Activated CD4-positive, alpha-beta T cell treated with anti-CD3 and anti-CD28 coated beads for 24 hours (primary cell): ENCODE results near the gene ZKSCAN1.

Experiments used
- DNase-seq, 2 donors: peaks; one replicate each; pipeline ENCODE4 v3.0.0-alpha.2; 2020; ENCODE audit warnings: low read depth in 2 of 2

The ZKSCAN1 gene

DNA sequence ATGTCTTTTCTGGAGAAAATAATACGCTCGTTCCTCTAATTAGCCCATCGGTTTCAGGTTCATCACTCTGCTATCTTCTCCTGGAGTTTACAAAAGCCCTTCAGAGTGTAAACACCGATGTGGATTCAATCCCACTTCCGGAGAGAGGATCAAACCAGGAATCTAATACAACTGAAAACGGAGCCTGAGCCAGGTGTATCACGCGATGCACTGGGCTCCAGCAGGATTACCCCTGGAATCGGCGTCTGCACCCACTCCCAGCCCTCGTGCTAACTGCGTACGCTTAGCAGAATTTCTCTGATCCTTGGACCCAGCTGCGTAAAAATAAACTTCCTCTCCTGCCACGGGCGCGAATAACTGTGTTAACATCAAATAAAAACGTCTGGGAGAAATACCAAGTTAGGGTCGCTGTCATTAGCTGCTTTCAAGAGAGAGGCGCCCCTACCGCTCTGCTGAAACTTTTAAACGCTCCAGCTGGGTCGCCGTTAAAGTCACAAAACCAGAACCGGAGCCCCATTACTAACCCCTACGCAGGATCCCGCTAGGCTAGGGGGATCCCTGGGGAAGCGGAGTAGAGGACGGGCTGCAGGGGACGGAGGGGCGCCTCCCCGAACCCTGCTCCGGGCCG is 65.6 kb downstream of the ZKSCAN1 start:
- no peak for DNase-seq

DNA sequence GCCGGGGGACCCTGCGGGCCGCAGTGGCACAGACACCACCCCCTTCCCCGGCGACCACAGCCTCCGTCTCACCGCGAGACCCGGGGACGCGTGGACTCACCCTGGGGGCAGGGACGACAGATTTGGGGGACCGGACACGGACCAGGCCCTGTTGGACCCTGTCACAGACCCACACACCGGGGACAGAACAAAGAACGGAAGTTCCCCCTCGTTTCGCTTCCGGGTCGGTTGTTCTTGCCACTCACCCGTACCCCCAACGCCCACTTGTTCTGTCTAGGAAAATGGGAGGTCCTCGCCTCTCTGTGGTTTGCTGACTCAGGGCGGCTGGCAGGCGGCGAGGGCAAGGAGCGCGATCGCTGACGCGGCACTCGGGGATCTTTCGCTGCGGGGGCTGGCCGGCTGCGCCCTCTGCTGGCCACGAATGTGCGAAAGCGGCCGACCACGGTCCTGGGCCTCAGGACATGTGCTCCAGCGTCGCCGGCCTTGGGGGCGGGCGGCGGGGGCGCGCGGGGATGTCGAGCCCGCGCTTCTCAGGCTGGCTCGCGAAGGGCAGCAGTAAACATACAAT is 66.2 kb downstream of the ZKSCAN1 start, which contains the start of gene ZNF3:
TSS of gene ZNF3 (minus strand) at position 189 of the 568 bp plus-strand sequence. CDS start 4,366 bp downstream, outside the sequence.
- peak; percentile 96 to 97 for DNase-seq

DNA sequence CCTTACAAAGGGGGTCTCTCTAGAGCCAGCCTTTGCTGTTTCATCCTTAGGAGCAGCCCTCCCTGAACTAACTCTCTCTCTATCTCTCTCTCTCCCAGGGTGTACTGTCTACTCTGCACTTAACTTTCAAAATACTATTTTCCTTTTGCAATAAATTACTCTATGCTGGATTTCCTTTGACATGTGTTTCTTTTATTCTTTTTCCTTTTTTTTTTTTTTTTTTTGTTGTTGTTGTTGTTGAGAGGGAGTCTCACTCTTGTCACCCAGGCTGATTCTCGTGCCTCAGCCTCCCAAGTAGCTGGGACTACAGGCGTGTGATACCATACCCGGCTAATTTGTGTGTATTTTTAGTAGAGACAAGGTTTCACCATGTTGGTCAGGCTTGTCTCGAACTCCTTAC is 67.6 kb downstream of the ZKSCAN1 start:
- no peak for DNase-seq

DNA sequence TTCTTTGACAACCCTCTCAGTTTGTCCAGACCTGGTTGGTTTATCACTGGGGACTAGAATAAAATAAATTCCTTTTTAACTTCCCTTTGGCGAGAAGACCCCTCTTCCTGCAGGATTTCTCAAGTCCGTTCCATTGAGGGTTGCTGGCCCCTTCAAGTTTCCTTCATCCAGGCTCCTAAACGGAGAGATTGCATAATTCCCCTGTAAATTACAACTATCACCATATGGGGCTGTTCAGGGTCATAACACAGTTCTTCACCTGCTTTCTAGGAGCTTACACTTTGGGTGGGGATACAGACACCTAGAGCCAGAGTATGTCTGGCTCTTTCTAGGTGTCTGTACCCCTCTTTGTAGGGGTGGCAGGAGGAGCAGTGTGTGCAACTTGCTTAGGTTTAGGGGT is 70.1 kb downstream of the ZKSCAN1 start:
- no peak for DNase-seq

DNA sequence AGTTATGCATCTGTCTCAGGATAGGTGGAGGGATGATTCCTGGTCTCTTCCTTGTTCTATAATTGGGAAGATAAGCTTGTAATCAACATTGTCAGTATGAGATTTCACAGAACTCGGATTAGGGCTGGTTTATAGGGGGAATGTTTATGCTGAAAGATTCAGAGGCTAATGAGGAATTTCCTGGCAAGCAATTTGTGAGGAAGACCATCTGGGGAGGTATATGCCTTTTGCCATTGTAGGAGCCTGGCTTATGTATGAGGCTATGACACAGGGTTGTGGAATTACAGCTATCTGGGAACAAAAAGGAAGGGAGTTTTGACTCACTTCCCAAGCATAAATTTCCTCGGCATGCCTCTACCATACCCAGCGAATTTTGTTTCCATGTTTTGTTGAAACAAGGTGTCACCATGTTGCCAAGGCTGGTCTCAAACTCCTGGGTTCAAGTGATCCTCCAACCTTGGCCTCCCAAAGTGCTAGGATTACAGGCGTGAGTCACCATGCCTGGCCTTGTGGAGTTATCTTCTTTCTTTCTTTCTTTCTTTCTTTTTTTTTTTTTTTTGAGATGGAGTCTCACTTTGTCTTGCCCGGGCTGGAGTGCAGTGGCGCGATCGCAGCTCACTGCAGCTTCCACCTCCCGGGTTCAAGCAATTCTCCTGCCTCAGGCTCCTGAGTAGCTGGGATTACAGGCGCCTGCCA is 71.8 kb downstream of the ZKSCAN1 start:
- DNase-seq = no peak

DNA sequence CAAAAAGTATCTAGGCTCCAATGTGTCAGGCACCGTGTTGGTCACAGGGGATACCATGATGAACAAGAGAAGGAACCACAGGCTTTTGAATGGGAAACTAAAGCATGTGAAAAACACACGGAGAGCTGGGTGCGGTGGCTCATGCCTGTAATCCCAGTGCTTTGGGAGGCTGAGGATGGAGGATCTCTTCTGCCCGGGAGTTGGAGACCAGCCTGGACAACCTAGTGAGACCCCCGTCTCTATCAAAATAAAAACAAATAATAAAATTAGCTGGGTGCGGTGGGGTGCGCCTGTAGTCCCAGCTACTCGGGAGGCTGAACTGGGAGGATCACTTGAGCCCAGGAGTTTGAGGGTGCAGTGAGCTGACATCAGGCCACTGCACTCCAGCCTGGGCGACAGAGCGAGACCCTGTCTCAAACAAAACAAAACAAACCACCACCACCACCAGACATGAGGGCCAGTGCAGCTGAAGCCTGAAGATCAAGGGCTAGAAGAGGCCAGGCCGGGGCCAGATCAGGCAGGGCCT is 72.8 kb downstream of the ZKSCAN1 start:
- no peak for DNase-seq

DNA sequence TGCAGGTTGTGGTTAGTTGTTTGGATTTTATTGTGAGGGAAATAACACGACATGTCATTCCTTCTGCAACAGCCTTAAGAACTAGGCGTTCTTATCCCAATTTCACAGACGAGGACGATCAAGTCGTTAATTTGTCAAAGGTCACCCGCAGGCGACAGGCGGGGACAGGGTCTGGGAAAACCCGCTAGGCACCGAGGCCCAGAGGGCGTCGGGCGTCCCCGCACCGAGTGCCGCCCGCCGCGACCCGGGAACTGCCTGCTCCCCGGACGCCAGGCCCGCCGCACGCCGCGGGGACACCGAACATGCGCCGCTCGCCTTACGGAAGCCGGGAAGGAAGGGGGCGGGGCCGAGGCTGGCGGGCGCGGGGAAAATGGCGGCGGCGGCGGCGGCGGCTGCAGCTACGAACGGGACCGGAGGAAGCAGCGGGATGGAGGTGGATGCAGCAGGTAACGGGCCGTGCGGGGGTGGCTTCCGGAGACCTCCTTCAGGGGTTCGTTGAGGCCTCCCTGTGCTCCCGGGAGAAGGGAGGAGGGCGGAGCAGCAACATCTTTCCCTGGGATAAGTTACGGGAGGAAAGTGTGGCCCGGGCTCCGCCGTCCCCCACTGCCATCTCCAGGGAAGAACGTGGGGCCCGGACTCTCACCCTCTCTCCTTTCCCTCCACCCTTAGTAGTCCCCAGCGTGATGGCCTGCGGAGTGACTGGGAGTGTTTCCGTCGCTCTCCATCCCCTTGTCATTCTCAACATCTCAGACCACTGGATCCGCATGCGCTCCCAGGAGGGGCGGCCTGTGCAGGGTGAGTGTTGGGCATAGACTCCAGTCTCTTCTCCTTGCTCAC is 73.4 kb downstream of the ZKSCAN1 start, which contains the start of gene COPS6:
TSS of gene COPS6 (plus strand) at position 349 of the 837 bp plus-strand sequence. CDS start at position 371, 22 bp downstream.
- DNase-seq = peak; percentile 84 to 86

DNA sequence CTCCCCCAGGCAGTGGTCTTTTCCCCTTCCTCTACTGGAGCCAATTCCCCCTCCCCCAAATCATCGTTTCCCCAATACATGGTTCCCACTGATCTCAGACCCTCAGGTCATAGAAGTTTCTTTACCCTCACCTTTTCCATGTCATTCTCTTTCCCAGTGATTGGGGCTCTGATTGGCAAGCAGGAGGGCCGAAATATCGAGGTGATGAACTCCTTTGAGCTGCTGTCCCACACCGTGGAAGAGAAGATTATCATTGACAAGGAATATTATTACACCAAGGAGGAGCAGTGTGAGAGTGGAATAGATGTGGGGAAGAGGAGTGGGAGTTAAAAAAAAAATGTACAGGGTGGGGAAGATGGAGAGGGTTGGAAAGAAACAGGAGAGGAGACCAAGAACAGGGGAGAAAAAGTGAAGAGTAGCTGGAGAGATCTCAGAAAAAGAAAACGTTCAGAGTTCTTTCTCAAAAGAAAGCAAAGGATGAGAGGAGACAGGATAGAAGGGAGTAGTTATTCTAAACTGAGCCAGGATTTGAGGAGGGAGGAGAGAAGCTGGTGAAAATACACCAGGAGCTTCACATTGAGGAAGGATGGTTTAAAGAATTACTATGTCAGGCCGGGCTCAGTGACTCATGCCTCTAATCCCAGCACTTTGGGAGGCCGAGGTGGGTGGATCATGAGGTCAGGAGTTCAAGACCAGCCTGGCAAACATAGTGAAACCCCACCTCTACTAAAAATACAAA is 74.2 kb downstream of the ZKSCAN1 start:
- no peak for DNase-seq

DNA sequence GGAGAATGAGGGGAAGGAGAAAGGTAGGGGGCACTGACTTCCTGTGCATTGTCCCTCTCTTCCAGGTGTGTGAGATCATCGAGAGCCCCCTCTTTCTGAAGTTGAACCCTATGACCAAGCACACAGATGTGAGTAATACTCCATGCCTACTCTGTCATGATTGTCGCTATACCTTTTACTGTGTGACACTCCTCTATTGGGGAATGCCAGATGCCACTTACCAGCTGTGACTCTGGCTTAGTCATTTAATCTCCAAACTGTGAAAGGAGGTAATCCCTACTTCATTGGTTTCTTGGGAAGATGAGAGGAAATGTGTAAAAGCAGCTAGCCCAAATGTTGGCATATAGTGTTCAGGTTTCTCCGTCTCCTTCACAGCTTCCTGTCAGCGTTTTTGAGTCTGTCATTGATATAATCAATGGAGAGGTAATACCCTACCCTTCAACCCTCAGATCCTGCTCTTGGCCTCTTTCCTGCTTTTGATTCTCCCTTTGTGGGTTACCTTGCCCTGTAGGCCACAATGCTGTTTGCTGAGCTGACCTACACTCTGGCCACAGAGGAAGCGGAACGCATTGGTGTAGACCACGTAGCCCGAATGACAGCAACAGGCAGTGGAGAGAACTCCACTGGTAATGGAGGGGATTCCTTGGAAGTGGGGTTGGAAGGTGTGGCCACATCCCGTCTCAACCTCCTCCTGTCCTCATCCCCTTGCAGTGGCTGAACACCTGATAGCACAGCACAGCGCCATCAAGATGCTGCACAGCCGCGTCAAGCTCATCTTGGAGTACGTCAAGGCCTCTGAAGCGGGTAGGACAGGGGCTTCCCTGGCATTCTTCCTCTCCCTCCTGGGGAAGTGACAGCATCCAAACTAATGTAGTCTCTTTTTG is 75.4 kb downstream of the ZKSCAN1 start:
- DNase-seq = no peak
